CD4-positive, alpha-beta T cell treated with Interleukin-17A for 4 hours (primary cell): ENCODE results near the gene PLK5.
"Not testable (repeated sequence)": the region's sequence is repeated elsewhere in the genome, so short reads cannot be mapped to it uniquely, and the experiment has no call there.

Experiments used
- DNase-seq: peaks from one replicate; pipeline ENCODE4 v3.0.0-alpha.2; 2020; ENCODE audit warnings: mixed read lengths

PLK5 gene

DNA sequence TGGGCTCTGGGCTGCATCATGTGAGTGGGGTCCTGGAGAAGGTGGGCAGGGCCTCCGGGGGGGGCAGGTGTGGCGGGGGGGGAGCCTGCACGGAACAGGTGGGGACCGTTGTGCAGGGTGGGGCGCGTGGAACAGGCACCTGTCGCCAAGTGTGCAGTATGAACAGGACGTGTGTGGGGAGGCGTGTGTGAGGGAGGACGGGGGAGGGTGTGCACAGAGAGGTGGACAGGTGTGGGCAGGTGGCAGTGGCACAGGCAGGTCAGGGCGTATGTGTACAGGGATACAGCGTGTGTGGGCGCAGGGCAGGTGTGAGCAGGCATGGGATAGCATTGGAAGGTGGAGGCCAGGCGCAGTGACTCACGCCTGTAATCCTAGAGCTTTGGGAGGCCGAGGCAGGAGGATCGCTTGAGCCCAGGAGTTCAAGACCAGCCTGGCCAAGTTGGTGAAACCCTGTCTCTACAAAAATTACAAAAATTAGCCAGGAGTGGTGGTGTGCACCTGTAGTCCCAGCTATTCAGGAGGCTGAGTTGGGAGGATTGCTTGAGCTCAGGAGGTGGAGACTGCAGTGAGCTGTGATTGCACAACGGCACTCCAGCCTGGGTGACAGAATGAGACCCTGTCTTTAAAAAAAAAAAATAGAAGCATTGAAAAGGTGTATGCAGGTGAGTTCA, 3.2 kb downstream of the PLK5 start:
- DNase-seq: no peak

- DNase-seq: no peak
Observed at GRCh38 chr19:1527650-1528309, 3.9 kb downstream of the PLK5 start.

- no peak for DNase-seq
Observed at GRCh38 chr19:1528596-1529429, 4.9 kb downstream of the PLK5 start.

- DNase-seq: no peak
Observed at GRCh38 chr19:1529430-1529816, 5.5 kb downstream of the PLK5 start.

GRCh38 chr19:1530856-1531255, 7.0 kb downstream of the PLK5 start:
- DNase-seq: not testable (repeated sequence)

DNA sequence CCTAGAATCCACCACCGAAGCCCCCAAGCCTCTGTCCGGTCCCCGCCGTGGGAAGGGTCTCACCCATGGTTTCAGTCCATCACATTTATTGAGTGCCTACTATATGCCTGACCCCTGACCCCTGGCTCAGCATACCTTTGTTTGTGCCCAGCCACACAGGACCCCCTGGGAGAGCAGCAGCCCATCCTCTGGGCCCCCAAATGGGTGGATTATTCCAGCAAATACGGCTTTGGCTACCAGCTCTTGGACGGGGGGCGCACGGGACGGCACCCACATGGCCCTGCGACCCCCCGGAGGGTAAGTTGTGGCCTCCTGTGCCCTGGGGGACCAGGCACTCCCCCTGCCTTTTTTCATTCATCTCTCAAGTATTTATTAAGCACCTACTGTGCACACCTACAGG, 7.7 kb downstream of the PLK5 start:
- DNase-seq: no peak

- DNase-seq: no peak
Observed at GRCh38 chr19:1532003-1532402, 8.1 kb downstream of the PLK5 start.

- DNase-seq: no peak
Observed at GRCh38 chr19:1533510-1534150, 9.8 kb downstream of the PLK5 start.

DNA sequence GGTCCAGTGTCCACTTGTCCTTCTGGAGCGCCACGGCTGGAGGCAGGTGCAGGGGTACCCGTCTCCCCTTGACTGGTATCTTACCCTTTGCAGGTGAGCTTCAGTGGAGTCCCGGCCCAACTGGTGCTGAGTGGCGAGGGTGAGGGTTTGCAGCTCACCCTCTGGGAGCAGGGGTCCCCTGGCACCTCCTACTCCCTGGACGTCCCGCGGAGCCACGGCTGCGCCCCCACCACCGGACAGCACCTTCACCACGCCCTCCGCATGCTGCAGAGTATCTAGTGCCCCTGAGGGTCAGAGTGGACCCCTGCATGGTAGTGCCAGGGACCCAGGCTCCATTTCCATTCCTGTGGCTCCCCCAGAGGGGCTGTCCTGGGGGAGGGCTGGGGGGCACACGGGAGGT, 11.1 kb downstream of the PLK5 start:
- no peak for DNase-seq

DNA sequence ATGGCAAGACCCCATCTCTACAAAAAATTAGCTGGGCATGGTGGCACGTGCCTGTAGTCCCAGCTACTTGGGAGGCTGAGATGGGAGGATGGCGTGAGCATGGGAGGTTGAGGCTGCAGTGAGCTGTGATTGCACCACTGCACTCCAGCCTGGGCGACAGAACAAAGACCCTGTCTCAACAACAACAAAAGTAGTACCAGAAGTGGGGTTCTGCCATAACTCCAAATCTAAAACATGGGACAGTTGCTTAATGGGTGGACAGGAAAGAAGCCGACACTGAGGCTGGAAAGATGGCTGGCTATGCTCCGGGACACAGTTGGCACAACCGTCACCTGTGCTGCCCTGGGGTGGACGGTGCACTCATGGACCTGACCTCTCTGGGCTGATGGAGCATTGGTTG, 11.8 kb downstream of the PLK5 start:
- not testable (repeated sequence) for DNase-seq

GRCh38 chr19:1538978-1539377, 15.1 kb downstream of the PLK5 start:
- no peak for DNase-seq

- DNase-seq: not testable (repeated sequence)
Observed at GRCh38 chr19:1539749-1540148, 15.9 kb downstream of the PLK5 start.

- no peak for DNase-seq
Observed at GRCh38 chr19:1540365-1540925, 16.6 kb downstream of the PLK5 start.

GRCh38 chr19:1549332-1549945, 25.6 kb downstream of the PLK5 start:
- DNase-seq: no peak

GRCh38 chr19:1551068-1552040, 27.5 kb downstream of the PLK5 start:
- DNase-seq: no peak

GRCh38 chr19:1553415-1553814, 29.5 kb downstream of the PLK5 start:
- DNase-seq: no peak

- no peak for DNase-seq
Observed at GRCh38 chr19:1554968-1555367, 31.1 kb downstream of the PLK5 start.

DNA sequence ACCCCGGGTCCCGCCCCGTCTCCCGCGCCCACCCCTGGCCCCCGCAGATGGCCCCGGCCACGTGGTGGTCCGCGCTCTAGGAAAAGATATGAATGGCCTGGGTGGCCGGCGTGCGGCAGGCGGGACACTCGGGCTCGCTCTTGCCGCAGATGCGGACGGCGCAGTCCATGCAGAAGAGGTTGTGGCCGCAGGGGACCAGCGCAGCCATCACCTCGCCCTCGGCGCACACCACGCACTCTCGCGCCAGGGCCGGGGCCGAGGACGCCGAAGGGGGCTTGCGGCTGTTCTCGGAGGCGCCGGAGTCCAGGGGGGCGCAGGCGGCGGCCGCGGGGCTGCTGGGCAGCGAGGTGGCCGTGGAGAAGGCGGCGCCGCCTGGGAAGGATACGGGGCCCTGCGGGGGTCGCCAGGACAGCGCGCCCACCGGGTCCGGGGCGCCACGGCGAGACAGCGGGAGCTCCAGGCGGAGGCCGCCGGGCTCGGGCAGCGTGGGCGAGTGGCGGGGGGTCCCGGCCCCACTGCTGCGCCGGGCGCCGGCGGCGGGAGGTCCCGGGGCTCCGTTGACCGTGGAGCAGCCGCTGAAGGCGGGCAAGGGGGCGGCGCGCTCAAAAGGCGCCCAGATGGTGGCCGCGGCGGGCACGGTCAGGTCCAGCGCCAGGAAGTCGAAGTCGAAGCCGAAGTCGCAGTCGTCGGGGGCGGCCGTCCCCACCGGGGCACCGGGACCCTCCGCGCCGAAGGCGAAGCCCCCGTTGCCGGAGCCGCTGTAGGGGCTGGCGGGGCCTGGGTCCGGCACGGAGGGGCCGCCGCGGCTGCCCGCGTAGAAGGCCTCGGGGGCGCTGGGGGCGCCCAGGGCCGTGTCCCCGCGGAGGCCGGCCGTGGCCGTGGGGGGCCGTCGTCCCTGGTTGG, 31.9 kb downstream of the PLK5 start:
- no peak for DNase-seq

GRCh38 chr19:1556390-1557070, 32.7 kb downstream of the PLK5 start:
- DNase-seq: no peak

DNA sequence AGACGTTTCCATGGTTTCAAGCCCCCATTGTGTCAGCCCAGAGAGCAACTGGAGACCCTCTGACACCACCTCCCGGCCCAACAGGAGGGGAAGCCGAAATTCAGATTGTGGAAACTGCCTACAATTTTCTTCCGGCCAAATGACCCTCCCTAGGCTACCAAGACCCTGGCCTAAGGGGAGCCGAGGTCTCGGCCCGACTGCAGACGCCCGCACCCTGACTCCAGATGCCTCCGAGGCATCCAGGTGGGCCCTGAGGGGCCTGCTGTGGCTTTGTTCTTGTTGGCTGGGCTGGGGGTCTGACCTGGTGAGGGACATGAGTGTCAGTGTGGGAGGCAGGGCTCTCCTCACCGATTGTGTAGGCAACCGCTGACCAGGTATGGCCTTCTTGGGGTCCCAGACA, 34.7 kb downstream of the PLK5 start:
- DNase-seq: no peak
